GM13977 (cell line): ENCODE data around the gene NES.

Source experiments
- DNase-seq: peaks from one replicate; pipeline ENCODE4 v3.0.0; 2012; ENCODE audit warnings: low spot score
- in situ Hi-C: fragments of 300-500 bp; cut with MboI; formaldehyde crosslinking; loops from one replicate; pipeline ENCODE4 v1.12.0; 2022; ENCODE audit warnings: low sequenced_read_pairs, low pct_unique_long_range_greater_than_20kb, mixed read lengths, inconsistent platforms; ENCODE audit not compliant: unreplicated experiment
- TF ChIP-seq, protein P1 (sequence below): IDR thresholded peaks from 2 replicates; pipeline ENCODE4 v1.5.1; 2012; ENCODE audit warnings: mild to moderate bottlenecking, control low read depth; ENCODE audit not compliant: insufficient read depth; ENCODE audit errors: extremely low read depth, missing control alignments

NES gene

GRCh38 chr1:156625436-156626078 is 51.6 kb downstream of the NES start:
- TF ChIP-seq, protein P1, sequence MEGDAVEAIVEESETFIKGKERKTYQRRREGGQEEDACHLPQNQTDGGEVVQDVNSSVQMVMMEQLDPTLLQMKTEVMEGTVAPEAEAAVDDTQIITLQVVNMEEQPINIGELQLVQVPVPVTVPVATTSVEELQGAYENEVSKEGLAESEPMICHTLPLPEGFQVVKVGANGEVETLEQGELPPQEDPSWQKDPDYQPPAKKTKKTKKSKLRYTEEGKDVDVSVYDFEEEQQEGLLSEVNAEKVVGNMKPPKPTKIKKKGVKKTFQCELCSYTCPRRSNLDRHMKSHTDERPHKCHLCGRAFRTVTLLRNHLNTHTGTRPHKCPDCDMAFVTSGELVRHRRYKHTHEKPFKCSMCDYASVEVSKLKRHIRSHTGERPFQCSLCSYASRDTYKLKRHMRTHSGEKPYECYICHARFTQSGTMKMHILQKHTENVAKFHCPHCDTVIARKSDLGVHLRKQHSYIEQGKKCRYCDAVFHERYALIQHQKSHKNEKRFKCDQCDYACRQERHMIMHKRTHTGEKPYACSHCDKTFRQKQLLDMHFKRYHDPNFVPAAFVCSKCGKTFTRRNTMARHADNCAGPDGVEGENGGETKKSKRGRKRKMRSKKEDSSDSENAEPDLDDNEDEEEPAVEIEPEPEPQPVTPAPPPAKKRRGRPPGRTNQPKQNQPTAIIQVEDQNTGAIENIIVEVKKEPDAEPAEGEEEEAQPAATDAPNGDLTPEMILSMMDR, result peak; percentile 79
- DNase-seq, result peak; percentile 63
- in situ Hi-C loops, result no loop called here

- peak; percentile 13 for DNase-seq
- in situ Hi-C loops, result no loop called here
- TF ChIP-seq, protein P1, result no peak
These were observed 52.3 kb downstream of the NES start for GRCh38 chr1:156624814-156625435.

DNA sequence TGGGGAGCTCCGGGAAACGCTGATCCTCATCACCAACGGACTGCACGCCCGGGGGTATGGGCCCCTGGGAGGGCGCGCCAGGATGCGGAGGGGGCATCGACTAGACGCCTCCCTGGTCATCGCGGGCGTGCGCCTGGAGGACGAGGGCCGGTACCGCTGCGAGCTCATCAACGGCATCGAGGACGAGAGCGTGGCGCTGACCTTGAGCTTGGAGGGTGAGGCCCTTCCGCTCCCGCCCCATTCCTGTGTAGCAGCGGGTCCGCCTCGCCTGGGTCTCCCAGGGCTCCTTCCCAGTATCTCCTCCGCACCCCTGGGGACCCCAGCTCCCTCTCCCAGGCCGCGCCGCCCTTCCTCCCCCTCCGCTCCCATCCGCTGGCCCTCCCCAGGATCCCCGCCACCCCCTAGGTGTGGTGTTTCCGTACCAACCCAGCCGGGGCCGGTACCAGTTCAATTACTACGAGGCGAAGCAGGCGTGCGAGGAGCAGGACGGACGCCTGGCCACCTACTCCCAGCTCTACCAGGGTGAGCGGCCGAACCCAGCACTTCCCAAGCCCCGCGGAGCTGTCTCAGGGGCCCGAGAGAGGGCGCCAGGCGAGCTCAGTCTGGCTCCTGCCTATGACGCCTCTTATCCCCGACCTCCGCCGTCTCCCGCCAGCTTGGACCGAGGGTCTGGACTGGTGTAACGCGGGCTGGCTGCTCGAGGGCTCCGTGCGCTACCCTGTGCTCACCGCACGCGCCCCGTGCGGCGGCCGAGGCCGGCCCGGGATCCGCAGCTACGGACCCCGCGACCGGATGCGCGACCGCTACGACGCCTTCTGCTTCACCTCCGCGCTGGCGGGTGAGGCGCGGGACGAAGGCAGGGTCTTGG is 53.0 kb downstream of the NES start:
- TF ChIP-seq, protein P1, result peak; percentile 58
- in situ Hi-C loops, result no loop called here
- DNase-seq, result peak; percentile 61

- in situ Hi-C loops, result no loop called here
- DNase-seq, result no peak
- TF ChIP-seq, protein P1, result no peak
These were observed 54.5 kb downstream of the NES start for GRCh38 chr1:156622581-156623297.

DNA sequence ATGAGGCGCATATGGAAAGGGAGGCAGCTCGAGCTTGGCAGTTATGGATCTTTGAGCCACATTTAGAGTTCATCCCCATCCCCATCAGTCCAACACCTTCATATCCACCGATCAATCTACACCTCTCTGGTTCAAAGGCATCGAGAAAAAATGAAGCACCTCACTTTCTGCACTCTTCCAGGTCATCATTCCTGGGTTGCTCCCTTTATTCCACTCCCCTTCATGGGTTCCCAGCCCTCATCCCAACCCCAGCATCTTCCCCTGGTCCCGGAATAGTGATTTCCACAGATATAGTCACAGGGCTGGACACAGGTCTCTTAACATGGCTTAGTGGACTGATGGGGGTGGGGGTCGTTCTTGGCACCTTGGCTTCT is 57.6 kb downstream of the NES start:
- TF ChIP-seq, protein P1, result no peak
- DNase-seq, result no peak
- in situ Hi-C loops, result loop anchor here (10.0 kb wide), 1 partner anchor 235 kb away; no protein-coding TSS in a partner anchor
